ENCODE data around the gene POGLUT2. TPM values are rescaled to one million over a fixed set of nuclear protein-coding genes. Genes with fewer than 3 reads are reported as not detected.

POGLUT2 gene
- polyA plus RNA-seq, 1 donor, result 15.4 TPM

GRCh38 chr13:102836471-102836870 is 37.7 kb upstream of the POGLUT2 start:
- Histone ChIP-seq H3K27me3 (ENCODE audit: control insufficient read depth, insufficient read depth, low read length) (no peaks in the 10 kb centered on the region), H3K4me3 (ENCODE audit: low read length) (no peak overlapping the region), H3K27ac (ENCODE audit: low read length) (no peak overlapping the region), H3K9me3 (ENCODE audit: control insufficient read depth, low read depth, low read length) (no peaks in the 10 kb centered on the region), H3K4me1 (ENCODE audit: control insufficient read depth, insufficient read depth, low read length) (peaks cover 4% of the 10 kb centered on the region), H3K36me3 (ENCODE audit: control insufficient read depth, insufficient read depth, low read length) (peaks cover 33% of the 10 kb centered on the region)
- no peak for DNase-seq
- WGBS (ENCODE audit: insufficient coverage, low lambda C conversion rate), result 100% methylated on average over 2 of the region's 4 CpGs

- Histone ChIP-seq H3K36me3 (ENCODE audit: control insufficient read depth, insufficient read depth, low read length) (peaks cover 33% of the 10 kb centered on the region), H3K4me3 (ENCODE audit: low read length) (no peak overlapping the region), H3K9me3 (ENCODE audit: control insufficient read depth, low read depth, low read length) (no peaks in the 10 kb centered on the region), H3K27ac (ENCODE audit: low read length) (peak overlapping the region; percentile 66), H3K4me1 (ENCODE audit: control insufficient read depth, insufficient read depth, low read length) (peaks cover 4% of the 10 kb centered on the region), H3K27me3 (ENCODE audit: control insufficient read depth, insufficient read depth, low read length) (no peaks in the 10 kb centered on the region)
- no CpG with 5 or more reads among the region's 4 CpGs for WGBS (ENCODE audit: insufficient coverage, low lambda C conversion rate)
- peak; percentile 64 to 80 for DNase-seq
These were observed 31.9 kb upstream of the POGLUT2 start for GRCh38 chr13:102830646-102831045.

GRCh38 chr13:102825921-102826706 is 27.3 kb upstream of the POGLUT2 start:
- no peak overlapping the region for H3K4me3 ChIP-seq (ENCODE audit: low read length)
- H3K27me3 ChIP-seq (ENCODE audit: control insufficient read depth, insufficient read depth, low read length), result no peaks in the 10 kb centered on the region
- peaks cover 4% of the 10 kb centered on the region for H3K4me1 ChIP-seq (ENCODE audit: control insufficient read depth, insufficient read depth, low read length)
- peaks cover 46% of the 10 kb centered on the region for H3K36me3 ChIP-seq (ENCODE audit: control insufficient read depth, insufficient read depth, low read length)
- no CpG with 5 or more reads among the region's 8 CpGs for WGBS (ENCODE audit: insufficient coverage, low lambda C conversion rate)
- H3K27ac ChIP-seq (ENCODE audit: low read length), result no peak overlapping the region
- no peak for DNase-seq
- H3K9me3 ChIP-seq (ENCODE audit: control insufficient read depth, low read depth, low read length), result no peaks in the 10 kb centered on the region

- Histone ChIP-seq H3K27ac (ENCODE audit: low read length) (no peak overlapping the region), H3K27me3 (ENCODE audit: control insufficient read depth, insufficient read depth, low read length) (no peaks in the 10 kb centered on the region), H3K4me1 (ENCODE audit: control insufficient read depth, insufficient read depth, low read length) (peaks cover under 1% of the 10 kb centered on the region), H3K4me3 (ENCODE audit: low read length) (no peak overlapping the region), H3K9me3 (ENCODE audit: control insufficient read depth, low read depth, low read length) (no peaks in the 10 kb centered on the region), H3K36me3 (ENCODE audit: control insufficient read depth, insufficient read depth, low read length) (peaks cover 48% of the 10 kb centered on the region)
- WGBS (ENCODE audit: insufficient coverage, low lambda C conversion rate), result 100% methylated on average over 1 of the region's 4 CpGs
- DNase-seq, result no peak
These were observed 26.6 kb upstream of the POGLUT2 start for GRCh38 chr13:102825400-102825799.

- H3K27ac ChIP-seq (ENCODE audit: low read length), result no peak overlapping the region
- DNase-seq, result no peak
These were observed 19.1 kb upstream of the POGLUT2 start for GRCh38 chr13:102817907-102818306.

GRCh38 chr13:102817241-102817640 is 18.5 kb upstream of the POGLUT2 start:
- Histone ChIP-seq H3K4me1 (ENCODE audit: control insufficient read depth, insufficient read depth, low read length) (peaks cover 8% of the 10 kb centered on the region), H3K36me3 (ENCODE audit: control insufficient read depth, insufficient read depth, low read length) (peaks cover 24% of the 10 kb centered on the region), H3K27ac (ENCODE audit: low read length) (no peak overlapping the region), H3K9me3 (ENCODE audit: control insufficient read depth, low read depth, low read length) (no peaks in the 10 kb centered on the region), H3K27me3 (ENCODE audit: control insufficient read depth, insufficient read depth, low read length) (no peaks in the 10 kb centered on the region), H3K4me3 (ENCODE audit: low read length) (no peak overlapping the region)
- no peak for DNase-seq
- WGBS (ENCODE audit: insufficient coverage, low lambda C conversion rate), result no CpG with 5 or more reads among the region's 1 CpG

More at GRCh38 chr13:102817907-102818306, 19.1 kb upstream of the POGLUT2 start:
- Histone ChIP-seq H3K36me3 (ENCODE audit: control insufficient read depth, insufficient read depth, low read length) (peaks cover 26% of the 10 kb centered on the region), H3K9me3 (ENCODE audit: control insufficient read depth, low read depth, low read length) (no peaks in the 10 kb centered on the region), H3K4me1 (ENCODE audit: control insufficient read depth, insufficient read depth, low read length) (peaks cover 8% of the 10 kb centered on the region), H3K27me3 (ENCODE audit: control insufficient read depth, insufficient read depth, low read length) (no peaks in the 10 kb centered on the region), H3K4me3 (ENCODE audit: low read length) (no peak overlapping the region)

- no peaks in the 10 kb centered on the region for H3K9me3 ChIP-seq (ENCODE audit: control insufficient read depth, low read depth, low read length)
- no peaks in the 10 kb centered on the region for H3K27me3 ChIP-seq (ENCODE audit: control insufficient read depth, insufficient read depth, low read length)
- no peak overlapping the region for H3K4me3 ChIP-seq (ENCODE audit: low read length)
- WGBS (ENCODE audit: insufficient coverage, low lambda C conversion rate), result 100% methylated on average over 2 of the region's 4 CpGs
- DNase-seq, result no peak
- peaks cover 24% of the 10 kb centered on the region for H3K36me3 ChIP-seq (ENCODE audit: control insufficient read depth, insufficient read depth, low read length)
- peaks cover 8% of the 10 kb centered on the region for H3K4me1 ChIP-seq (ENCODE audit: control insufficient read depth, insufficient read depth, low read length)
- H3K27ac ChIP-seq (ENCODE audit: low read length), result no peak overlapping the region
These were observed 17.9 kb upstream of the POGLUT2 start for GRCh38 chr13:102816708-102817107.

- WGBS (ENCODE audit: insufficient coverage, low lambda C conversion rate), result 95% methylated on average over 4 of the region's 5 CpGs
- H3K27me3 ChIP-seq (ENCODE audit: control insufficient read depth, insufficient read depth, low read length), result no peaks in the 10 kb centered on the region
- H3K4me3 ChIP-seq (ENCODE audit: low read length), result no peak overlapping the region
- H3K36me3 ChIP-seq (ENCODE audit: control insufficient read depth, insufficient read depth, low read length), result peaks cover 19% of the 10 kb centered on the region
- DNase-seq, result no peak
- H3K27ac ChIP-seq (ENCODE audit: low read length), result no peak overlapping the region
- H3K4me1 ChIP-seq (ENCODE audit: control insufficient read depth, insufficient read depth, low read length), result peaks cover 8% of the 10 kb centered on the region
- H3K9me3 ChIP-seq (ENCODE audit: control insufficient read depth, low read depth, low read length), result no peaks in the 10 kb centered on the region
These were observed 17.0 kb upstream of the POGLUT2 start for GRCh38 chr13:102815788-102816187.

- H3K4me3 ChIP-seq (ENCODE audit: low read length), result no peak overlapping the region
- peaks cover 21% of the 10 kb centered on the region for H3K36me3 ChIP-seq (ENCODE audit: control insufficient read depth, insufficient read depth, low read length)
- DNase-seq, result no peak
- H3K4me1 ChIP-seq (ENCODE audit: control insufficient read depth, insufficient read depth, low read length), result peaks cover 8% of the 10 kb centered on the region
- H3K27me3 ChIP-seq (ENCODE audit: control insufficient read depth, insufficient read depth, low read length), result no peaks in the 10 kb centered on the region
- no peak overlapping the region for H3K27ac ChIP-seq (ENCODE audit: low read length)
- WGBS (ENCODE audit: insufficient coverage, low lambda C conversion rate), result 100% methylated on average over 1 of the region's 6 CpGs
- peaks cover 2% of the 10 kb centered on the region for H3K9me3 ChIP-seq (ENCODE audit: control insufficient read depth, low read depth, low read length)
These were observed 16.0 kb upstream of the POGLUT2 start for GRCh38 chr13:102814793-102815192.

- WGBS (ENCODE audit: insufficient coverage, low lambda C conversion rate), result 100% methylated on average over 3 of the region's 7 CpGs
- Histone ChIP-seq H3K4me1 (ENCODE audit: control insufficient read depth, insufficient read depth, low read length) (peaks cover 8% of the 10 kb centered on the region), H3K36me3 (ENCODE audit: control insufficient read depth, insufficient read depth, low read length) (peaks cover 17% of the 10 kb centered on the region), H3K27me3 (ENCODE audit: control insufficient read depth, insufficient read depth, low read length) (no peaks in the 10 kb centered on the region), H3K4me3 (ENCODE audit: low read length) (no peak overlapping the region), H3K27ac (ENCODE audit: low read length) (no peak overlapping the region), H3K9me3 (ENCODE audit: control insufficient read depth, low read depth, low read length) (peaks cover 4% of the 10 kb centered on the region)
- no peak for DNase-seq
These were observed 15.3 kb upstream of the POGLUT2 start for GRCh38 chr13:102814025-102814607.
